Tongue (tissue), 2 donors: ENCODE measurements around the gene NKAPL. TPM values are rescaled to one million over a fixed set of nuclear protein-coding genes. Genes with fewer than 3 reads are reported as not detected.
"Not testable (repeated sequence)": the region's sequence is repeated elsewhere in the genome, so short reads cannot be mapped to it uniquely, and the experiment has no call there.

Source experiments
- DNase-seq: peaks from one replicate; pipeline ENCODE4 v3.0.0-alpha.2; 2015
- total RNA-seq: library from RNA; depleted of rRNA; stranded (reverse); fragments of >200 nt; gene quantifications from one replicate; pipeline ENCODE4 v1.2.3, GENCODE V29; 2014

The NKAPL gene
- total RNA-seq, 1 donor from 2014 or later, result 0.62 TPM

DNA sequence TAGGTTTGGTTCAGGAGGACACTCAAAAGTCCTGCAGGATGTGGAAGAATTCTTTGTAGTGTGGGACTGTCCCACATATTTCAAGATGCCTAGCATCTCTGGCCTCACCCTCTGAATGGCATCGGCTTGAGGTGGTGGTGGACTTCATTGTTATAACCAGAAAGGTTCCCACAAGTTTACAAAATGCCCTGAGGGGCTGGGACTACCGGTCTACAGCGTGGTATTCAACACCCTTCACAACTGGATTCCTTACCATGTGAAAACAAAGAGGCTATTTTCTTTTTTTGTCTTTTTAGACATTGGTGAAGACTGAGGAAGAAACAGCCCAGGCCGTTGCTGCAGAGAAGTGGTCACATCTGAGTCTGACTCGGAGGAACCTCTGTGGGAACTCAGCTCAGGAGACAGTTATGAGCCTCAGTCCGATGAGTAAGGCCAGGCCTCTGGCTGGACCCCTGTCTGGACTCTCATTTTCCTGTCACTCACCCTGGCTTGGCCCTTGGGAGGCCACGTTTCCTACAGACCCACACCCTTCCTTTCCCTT lies 37.5 kb downstream of the NKAPL start:
- no peak for DNase-seq

DNA sequence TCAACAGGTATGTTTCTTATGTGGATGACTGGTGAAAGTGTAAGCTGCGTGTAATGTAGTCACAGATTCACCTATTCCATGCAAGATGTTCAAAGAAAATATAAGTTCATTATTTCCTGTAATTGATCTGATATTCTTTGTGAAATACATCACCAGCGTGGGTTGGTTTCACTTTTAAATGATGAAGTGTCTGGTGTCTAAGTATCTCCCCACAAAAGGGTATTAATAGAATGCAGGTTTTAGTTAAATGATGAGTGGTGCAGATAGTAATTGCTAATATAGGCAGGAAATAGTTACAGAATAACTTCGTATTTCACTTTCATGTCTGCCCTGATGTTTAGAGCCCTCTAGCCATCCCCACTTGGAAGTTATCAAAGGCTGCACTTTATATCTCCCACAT lies 44.5 kb downstream of the NKAPL start:
- DNase-seq, result no peak

DNA sequence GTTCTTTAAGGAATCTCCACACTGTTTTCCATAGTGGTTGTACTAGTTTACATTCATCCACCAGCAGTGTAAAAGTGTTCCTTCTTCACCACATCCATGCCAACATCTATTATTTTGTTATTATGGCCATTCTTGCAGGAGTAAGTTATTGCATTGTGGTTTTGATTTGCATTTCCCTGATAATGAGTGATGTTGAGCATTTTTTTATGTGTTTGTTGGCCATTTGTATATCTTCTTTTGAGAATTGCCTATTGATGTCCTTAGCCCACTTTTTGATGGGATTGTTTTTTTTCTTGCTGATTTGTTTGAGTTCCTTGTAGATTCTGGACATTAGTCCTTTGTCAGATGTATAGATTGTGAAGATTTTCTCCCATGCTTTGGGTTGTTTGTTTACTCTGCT lies 47.3 kb downstream of the NKAPL start:
- DNase-seq, result not testable (repeated sequence)

Other genes starting within 250 kb of the NKAPL start
- 0.72 TPM for gene ZNF165, start 178.7 kb upstream of the NKAPL start, total RNA-seq
- 3.5 TPM for gene ZSCAN16, start 134.7 kb upstream of the NKAPL start, total RNA-seq
- 29.8 TPM for gene ZKSCAN8, start 117.4 kb upstream of the NKAPL start, total RNA-seq
- gene ZSCAN9, start 34.0 kb upstream of the NKAPL start, total RNA-seq, result 21.3 TPM
- gene ZKSCAN4, start 7.0 kb upstream of the NKAPL start, total RNA-seq, result 4.8 TPM
- 20.5 TPM for gene ZSCAN26, start 7.8 kb downstream of the NKAPL start, total RNA-seq
- gene PGBD1, start 22.3 kb downstream of the NKAPL start, total RNA-seq, result 8.5 TPM
- 14.3 TPM for gene ZSCAN31, start 76.9 kb downstream of the NKAPL start, total RNA-seq
- gene ZKSCAN3, start 90.7 kb downstream of the NKAPL start, total RNA-seq, result 9.8 TPM
- 11.8 TPM for gene ZSCAN12, start 140.4 kb downstream of the NKAPL start, total RNA-seq
- gene ZSCAN23, start 184.2 kb downstream of the NKAPL start, total RNA-seq, result 7.3 TPM